ENCODE results near the gene MICAL3.
"Not testable (repeated sequence)": the region's sequence is repeated elsewhere in the genome, so short reads cannot be mapped to it uniquely, and the experiment has no call there.

The MICAL3 gene

GRCh38 chr22:17880468-17880867, 143.9 kb downstream of the MICAL3 start:
- DNase-seq = no peak

GRCh38 chr22:17880020-17880419, 144.3 kb downstream of the MICAL3 start:
- no peak for DNase-seq

GRCh38 chr22:17878941-17879340, 145.4 kb downstream of the MICAL3 start:
- DNase-seq = no peak

DNA sequence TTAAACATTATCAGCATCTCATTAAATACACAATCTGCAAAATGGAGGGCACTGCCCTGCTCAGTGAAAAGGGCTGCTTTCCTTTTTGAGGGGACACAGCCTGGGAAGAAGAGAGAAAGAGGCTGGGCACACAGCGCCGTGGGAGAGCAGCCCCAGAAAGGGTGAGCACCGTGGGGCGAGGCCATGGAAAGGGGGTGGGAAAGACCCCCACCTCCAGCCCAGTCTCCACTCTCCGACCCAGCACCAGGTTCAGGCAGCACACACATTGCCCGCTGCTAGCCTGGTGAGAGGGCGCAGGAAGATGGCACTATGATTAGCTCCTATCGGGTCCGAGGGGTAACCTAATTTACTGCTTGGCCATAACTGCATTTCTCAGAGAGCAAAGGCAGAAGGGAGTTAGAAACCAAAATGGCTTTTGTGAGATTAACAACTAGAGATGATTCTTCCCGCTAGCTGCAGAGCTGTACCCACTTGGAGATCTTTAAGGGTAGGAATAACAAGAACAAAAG, 146.1 kb downstream of the MICAL3 start:
- no peak for DNase-seq

GRCh38 chr22:17876878-17877855, 147.2 kb downstream of the MICAL3 start:
- not testable (repeated sequence) for DNase-seq

GRCh38 chr22:17876306-17876831, 148.0 kb downstream of the MICAL3 start:
- DNase-seq = no peak

DNA sequence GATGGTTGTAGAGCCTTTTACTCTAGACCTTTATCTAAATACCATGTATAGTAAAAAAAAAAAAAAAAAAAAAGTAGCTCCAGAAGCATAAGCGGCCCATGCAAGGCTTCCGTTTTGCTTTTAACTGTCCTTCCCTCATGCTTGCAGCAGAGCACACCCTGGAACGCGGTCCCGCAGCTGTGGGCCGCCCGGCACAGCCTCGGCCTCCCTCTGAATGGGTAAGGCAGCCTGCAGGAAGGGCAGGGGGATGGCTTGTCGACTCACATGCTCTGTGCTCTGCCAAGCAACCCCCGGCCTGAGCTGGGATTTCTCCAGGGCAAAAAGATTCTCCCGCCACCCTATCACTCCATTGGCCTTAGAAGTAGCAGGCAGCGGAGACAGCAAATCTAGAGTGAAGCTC, 148.7 kb downstream of the MICAL3 start:
- no peak for DNase-seq

DNA sequence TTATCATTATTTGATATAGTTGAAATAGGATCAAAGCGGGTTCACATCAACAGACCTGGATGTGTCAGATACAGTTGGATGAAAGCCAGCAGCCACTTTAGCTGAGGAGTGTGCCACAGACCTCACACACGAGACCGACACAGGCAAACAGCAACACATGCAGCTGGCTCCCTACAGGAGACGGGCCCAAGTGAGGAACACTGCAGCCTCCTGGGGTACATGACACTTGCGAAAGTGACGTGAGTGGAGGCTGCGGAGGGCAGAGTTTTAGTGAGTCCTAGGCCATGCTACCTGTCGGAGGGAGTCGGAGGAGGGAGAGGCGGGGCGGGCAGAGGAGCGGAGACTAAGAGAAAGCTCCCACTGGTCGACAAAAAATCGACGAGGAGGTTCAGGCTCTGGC, 149.2 kb downstream of the MICAL3 start:
- DNase-seq = no peak

DNA sequence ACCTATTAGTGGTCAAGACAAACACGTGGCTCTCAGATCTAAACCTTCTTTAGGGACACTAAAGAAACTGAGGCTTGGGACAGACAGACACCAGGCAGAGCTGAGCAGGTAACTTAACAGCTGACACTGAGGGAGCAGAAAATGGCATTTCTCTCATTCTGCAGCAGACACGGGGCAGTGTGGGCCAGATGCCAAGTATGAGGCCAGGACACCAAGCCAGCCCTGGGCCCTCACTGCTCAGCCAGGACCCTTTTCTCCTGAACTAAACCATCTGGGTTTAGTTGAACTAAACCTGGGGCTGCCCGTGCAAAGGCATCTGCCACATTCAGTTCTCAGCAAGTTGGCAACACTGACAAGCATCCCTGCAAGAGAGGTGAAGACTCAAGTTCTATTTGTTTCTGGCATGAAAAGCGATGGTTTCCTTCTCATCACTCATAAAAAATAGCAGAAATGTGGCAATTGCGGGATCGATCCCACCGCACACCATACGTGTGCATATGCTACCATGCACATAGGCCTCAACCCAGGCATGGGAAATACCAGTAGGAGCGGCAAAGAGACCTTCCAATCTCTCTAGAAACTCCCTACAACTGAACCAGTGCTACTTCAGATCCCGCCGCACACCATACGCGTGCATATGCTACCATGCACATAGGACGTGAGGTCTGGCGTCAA, 150.0 kb downstream of the MICAL3 start:
- no peak for DNase-seq

- no peak for DNase-seq
Measured at GRCh38 chr22:17873804-17874203, 150.6 kb downstream of the MICAL3 start.

DNA sequence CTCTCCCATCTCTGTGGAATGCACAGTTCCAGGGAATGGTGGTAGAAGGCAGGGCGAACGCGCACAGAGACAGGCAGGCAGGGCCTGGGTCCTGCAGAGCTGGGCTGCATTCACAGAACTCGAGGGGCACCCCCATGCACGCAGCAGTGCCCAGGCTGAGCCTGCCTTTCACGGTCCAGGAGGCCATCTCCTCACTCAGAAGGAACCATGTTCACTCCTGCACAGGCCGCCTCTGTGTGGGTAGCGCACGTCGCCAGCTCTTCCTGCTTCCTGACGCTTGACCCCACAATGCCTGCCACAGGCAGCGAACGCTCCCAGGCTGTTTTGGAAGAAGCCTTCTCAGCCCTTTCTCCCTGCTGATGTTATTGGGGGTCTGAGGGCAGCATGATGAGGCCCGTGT, 151.2 kb downstream of the MICAL3 start:
- DNase-seq = no peak

DNA sequence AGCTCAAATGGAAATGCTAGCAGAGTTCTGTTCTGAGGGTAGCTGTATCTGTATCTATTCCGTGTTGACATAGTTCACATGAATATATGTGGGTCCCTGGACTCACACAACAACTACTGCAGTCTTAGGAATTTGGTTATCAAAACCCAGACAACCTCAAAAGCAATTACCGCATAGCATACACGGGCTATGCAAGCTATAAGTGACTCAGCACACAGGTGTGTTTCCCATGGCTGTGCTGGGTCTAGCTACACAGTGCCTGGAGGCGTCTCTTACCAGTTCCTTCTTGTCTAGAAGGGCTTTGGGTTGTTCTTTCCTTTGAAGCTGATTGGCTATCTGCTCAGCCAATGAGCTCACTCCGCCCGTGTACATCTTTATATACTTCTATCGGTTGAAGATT, 151.9 kb downstream of the MICAL3 start:
- DNase-seq = no peak

DNA sequence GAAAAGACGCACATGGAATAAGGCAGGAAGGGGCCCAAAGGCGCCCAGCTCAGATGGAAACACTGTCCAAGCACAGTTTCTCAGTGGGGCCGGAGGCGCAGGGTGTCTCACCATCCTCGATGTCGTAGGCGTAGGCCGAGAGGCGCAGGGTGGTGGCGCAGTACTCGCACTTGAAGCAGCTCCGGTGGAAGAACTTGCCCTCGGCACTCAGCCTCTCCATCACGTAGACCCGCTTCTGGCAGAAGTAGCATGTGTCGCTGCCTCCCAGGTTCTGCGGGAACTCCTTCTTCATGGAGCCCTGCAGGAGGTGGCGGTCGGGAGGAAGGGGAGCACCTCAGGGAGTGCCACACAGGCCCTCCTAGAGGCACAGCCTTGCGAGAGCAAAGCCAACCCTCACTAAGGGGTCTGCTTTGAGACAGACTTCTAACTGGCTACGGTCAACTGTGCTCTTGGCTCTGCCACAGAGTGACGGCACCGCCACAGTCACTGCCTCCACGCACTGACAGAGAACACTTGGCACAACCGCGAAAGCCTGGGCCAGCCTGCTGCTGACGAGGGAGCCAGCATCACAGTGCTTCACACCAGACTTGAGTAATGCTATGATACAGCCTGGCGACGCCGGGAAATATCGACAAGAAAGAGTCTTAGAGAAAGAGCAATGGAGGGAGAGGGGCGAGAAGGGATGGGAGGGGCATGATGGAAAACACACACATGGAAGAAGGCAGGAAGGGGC, 152.5 kb downstream of the MICAL3 start:
- DNase-seq = no peak

GRCh38 chr22:17870407-17870806, 154.0 kb downstream of the MICAL3 start:
- peak; percentile 39 for DNase-seq

DNA sequence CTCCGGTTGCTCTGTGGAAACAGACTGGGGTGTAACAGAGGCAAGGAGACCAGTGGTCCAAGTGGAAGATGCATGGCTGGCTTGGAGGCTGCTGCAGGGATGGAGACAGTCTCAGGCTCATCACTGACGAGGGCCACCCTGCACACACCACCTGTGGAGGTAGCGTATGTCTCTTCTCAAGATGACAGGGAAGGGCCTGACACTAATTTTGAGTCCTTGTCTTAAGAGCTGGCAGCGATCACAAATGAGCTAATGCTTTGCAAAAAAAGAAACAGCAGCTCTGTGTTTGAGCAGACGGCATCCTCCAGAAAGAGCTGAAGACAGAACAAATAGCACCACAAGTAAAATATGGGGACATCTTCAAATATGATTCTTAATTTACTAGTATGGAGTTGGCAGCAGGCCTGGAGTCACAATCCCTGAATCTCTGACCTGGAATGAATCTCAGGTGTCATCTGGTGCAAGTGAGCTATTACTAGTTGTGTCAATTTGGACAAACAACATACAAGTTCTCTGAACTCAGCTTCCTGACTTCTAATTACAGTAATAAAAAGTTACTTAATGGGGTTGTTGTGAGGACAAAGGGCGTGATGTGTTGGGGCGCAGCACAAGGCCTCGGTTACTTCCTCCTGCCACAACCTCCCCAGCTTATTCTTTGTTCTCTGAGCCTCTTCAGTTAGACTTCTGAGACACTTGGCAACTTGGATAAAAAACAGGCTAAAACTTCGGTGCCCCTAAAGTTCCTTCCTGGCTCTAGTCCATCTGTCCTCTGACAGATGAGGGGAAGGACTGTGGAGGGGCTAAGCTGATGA, 154.9 kb downstream of the MICAL3 start:
- DNase-seq = no peak

DNA sequence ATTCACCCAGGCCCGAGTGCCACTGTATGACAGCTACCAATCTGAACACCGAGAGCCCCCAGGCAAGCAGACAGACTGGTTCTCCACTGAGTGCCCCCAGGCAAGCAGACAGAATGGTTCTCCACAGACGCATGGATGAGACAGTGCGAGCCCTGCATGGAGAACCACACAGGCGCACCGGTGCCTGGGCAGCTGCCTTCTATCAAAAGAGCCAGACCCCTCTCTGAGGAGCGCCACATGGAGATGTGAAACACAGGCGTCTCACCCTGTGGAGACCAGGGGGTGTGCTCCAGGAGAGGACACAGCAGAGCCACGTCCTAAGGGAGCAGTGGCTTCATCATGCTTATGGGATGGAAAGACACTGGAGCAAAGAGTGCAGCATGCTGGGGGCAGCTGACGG, 155.6 kb downstream of the MICAL3 start:
- no peak for DNase-seq

DNA sequence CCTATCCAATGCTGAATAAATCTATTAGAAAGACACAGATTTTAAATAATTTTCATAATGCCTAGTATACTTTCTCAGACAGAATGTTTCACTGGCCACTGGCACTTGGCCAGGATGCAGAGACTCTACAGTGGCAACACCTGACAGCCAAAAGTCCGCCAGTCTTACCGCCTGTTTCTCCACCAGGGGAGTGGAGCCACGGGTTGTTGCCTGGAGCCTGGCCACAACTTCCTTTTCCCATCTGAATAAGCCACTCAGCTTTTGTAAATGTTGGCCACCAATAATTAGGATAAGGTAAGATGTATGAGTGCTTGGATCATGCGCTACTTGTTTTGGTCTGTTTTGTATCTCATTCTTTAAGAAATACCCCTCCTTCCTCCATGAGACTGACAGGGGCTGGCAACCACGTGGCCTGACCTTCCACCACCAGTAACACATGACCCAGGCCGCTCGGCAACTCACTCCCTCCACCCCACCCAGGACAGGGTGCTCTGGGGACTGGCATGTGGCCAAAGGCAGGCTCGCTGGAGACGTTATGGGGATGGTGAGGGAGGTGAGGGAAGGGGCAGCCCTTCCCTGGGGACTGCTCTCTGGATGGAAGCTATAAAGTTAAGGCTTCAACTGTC, 157.1 kb downstream of the MICAL3 start:
- no peak for DNase-seq

- no peak for DNase-seq
Measured at GRCh38 chr22:17866621-17867020, 157.7 kb downstream of the MICAL3 start.

DNA sequence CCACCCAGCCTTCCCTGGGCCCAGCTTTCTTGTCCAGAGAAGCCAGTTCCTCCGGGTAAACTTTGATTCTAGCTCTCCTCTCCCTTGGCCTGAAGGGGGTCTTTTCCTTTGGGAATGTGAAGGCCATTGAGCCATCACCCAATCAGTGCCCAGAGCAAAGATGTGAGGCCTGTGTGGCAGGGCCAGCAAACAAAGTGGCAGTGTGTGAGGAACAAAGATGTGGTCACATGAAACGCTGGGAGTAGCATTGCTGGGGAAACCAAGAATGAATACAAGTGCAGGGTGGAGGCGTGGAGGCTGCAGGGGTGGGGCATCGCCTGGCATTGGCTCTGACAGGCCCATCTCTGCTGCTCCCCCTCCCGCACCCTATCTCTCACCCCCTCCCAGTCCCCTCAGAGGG, 158.2 kb downstream of the MICAL3 start:
- DNase-seq = no peak

- no peak for DNase-seq
Measured at GRCh38 chr22:17865183-17866055, 158.9 kb downstream of the MICAL3 start.
